Frontal cortex (tissue), 4 donors: ENCODE results near the gene STXBP6. TPM values are rescaled to one million over a fixed set of nuclear protein-coding genes. Genes with fewer than 3 reads are reported as not detected.
"Not testable (repeated sequence)": the region's sequence is repeated elsewhere in the genome, so short reads cannot be mapped to it uniquely, and the experiment has no call there.

Experiments used
- DNase-seq, 2 donors: peaks; one replicate each; pipeline ENCODE4 v3.0.0; 2012; ENCODE audit warnings: low spot score in 2 of 2
- FAIRE-seq: peaks from 2 replicates; lab custom pipeline; 2012; peaks lifted over from hg19 to GRCh38; lab: Jason Lieb, UNC
- total RNA-seq: library from RNA; depleted of rRNA; stranded (reverse); fragments of >200 nt; gene quantifications from one replicate; pipeline ENCODE4 v1.2.3, GENCODE V29; 2014
- donor health status: control.
- donor health status: control.
- donor health status: control.

The STXBP6 gene
- total RNA-seq, 1 donor from 2014 or later: 37.9 TPM

DNA sequence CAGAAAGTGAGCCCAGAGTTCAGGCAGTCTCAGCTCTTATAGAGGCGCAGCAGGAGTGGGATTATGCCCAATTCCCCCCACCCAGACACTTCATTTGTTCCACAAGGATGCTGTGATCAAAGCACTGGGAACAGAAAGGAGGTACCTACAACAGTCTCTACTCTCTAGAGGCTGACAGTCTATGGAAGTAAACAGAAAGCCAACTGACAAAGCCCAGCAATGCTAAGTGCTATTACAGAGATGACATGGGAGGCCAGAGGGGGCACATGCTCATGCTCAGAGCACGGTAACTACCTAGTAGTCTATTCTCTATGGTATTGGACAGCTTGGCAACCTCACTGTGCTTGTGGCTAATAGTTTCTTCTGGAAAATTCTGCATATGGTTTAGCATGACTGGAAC lies 85.9 kb downstream of the STXBP6 start:
- DNase-seq: no peak
- no peak for FAIRE-seq

DNA sequence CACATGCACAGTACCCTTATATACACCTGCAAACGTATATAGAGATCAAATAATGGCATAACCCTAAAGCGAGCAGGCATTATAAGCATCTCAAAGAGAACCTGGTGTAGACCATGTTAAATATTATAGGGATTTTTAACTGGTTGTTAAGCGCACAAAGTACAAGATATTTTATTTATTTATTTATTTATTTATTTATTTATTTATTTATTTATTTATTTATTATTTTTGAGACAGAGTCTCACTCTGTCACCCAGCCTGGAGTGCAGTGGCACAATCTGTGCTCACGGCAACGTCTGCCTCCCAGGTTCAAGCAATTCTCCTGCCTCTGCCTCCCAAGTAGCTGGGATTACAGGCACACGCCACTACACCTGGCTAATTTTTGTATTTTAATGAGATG lies 87.8 kb downstream of the STXBP6 start:
- not testable (repeated sequence) for DNase-seq, FAIRE-seq

GRCh38 chr14:24960816-24961215 lies 89.1 kb downstream of the STXBP6 start:
- FAIRE-seq (no peak), DNase-seq (no peak)

- FAIRE-seq (no peak), DNase-seq (no peak)
These were observed 90.1 kb downstream of the STXBP6 start for GRCh38 chr14:24959791-24960331.

GRCh38 chr14:24958271-24958670 lies 91.7 kb downstream of the STXBP6 start:
- FAIRE-seq: no peak
- DNase-seq: no peak

DNA sequence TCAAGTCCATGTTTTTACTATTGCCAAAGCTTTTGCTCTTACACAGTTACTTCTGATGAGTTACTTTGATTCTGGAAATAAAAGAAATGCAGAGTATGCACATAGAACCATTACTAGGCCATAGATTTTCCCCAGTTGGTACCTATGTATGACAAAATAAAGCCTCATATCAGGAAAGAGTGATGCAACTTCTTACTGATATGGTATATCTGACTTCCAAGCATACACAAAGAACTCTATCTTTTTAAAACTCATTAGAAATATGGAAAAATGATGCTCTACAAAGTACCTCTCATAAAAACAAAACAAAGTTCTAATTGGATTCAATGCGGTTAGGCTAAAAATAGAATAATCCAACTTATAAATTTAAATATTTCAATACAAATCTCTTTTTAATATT lies 92.1 kb downstream of the STXBP6 start:
- FAIRE-seq: no peak
- no peak for DNase-seq

DNA sequence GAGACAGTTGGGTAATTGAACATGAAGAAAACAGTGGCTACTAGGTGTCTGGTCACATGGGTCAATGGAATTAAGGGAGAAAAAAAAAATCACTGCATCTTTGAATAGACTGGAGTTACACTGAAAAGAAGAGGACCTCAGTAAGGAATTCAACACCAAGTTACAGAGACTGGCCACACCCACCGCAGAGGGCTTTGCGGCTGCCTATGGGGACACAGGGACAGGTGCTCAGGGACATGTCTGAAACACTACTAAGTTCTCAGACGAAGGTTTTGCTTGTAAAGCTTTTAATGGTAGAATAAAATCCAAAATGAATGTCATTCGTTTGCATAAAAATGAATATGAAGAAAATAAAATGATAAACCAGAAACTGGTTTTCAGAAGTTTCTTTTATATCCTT lies 93.8 kb downstream of the STXBP6 start:
- no peak for DNase-seq
- FAIRE-seq: no peak

GRCh38 chr14:24954700-24955037 lies 95.3 kb downstream of the STXBP6 start:
- DNase-seq (no peak), FAIRE-seq (no peak)

DNA sequence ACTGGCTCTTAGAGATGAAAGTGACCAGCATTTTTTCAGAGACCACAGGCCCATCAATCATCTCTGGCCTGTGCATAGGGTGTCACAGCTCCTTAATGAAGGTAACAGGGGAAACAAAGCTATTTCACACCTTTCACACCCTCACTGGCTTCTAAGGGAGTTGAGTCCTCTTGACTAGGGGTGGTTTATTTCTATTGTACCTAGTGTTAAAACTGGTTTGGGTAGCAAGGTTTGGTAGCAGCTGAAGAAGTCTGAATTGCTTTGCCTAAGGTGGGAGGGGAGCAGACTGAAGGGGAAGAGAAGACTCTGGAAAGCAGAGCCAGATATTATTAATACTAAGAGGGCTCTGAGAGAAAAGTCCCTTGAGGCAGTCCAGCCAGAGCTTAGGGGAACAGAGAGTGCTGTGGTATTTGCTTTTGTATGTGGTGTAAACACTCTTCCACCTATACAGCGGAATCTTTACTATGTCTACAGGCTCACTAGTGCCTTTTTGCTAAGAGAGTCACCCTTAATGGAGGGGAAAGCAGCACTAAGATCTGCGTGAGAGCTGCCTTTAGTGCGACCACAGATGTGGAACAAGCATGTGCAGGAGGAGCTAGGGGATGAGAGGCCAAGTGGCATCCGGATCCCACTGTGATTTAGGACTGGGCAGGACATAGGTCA lies 95.8 kb downstream of the STXBP6 start:
- no peak for FAIRE-seq
- no peak for DNase-seq

- no peak for FAIRE-seq
- DNase-seq: peak; percentile 12 to 18
These were observed 96.9 kb downstream of the STXBP6 start for GRCh38 chr14:24952851-24953666.

GRCh38 chr14:24948261-24948847 lies 101.6 kb downstream of the STXBP6 start:
- FAIRE-seq: no peak

GRCh38 chr14:24947131-24947530 lies 102.8 kb downstream of the STXBP6 start:
- no peak for FAIRE-seq

More at GRCh38 chr14:24948261-24948847, 101.6 kb downstream of the STXBP6 start:
- no peak for DNase-seq

GRCh38 chr14:24944800-24945199 lies 105.1 kb downstream of the STXBP6 start:
- DNase-seq: no peak
- no peak for FAIRE-seq

More at GRCh38 chr14:24947131-24947530, 102.8 kb downstream of the STXBP6 start:
- no peak for DNase-seq

GRCh38 chr14:24943024-24943423 lies 106.9 kb downstream of the STXBP6 start:
- DNase-seq: no peak
- FAIRE-seq: no peak

- FAIRE-seq: no peak
- no peak for DNase-seq
These were observed 108.2 kb downstream of the STXBP6 start for GRCh38 chr14:24941719-24942118.

DNA sequence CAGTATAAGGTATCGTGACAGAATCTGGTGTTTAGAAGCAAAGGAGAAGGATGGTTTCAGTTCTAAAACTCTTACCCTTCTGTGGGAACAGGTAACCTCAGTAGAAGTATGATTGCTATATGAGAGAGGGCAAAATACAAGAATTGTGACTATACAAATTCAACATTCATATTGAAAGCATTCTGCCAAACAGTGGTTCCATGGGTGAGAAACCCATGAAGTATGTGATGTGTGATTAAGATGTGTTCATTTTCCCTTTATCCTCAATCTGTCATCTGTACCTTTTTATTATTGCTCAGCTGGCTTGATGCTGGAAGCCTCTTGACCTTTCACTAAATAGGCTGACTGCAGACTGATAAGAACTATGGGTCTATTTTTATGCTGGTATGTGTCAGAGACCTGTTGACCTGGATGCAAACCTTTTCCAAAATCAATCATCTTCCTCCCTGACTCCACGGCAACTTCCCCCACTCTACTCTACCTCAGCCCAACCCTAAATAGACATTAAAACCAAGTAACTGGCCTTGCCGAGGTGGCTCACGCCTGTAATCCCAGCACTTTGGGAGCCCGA lies 109.6 kb downstream of the STXBP6 start:
- no peak for FAIRE-seq
- DNase-seq: no peak

DNA sequence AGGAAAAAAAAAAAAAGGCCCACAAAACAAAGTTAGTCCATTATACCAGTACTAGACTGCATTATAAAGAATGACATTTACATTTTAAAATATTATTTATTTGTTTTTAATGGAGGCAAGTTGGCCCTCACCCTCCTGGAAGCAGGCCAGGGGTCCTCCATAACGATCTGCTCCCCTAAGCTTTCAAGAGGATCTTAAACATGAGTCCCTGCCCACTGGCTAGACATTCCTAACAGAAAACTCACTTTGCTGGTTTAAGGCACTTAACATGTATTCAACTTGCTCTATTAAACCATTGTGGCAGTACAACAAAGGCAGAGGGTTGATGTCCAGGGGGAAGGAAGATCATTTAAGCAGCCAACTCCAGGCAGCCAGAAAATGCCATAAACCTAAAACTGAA lies 111.4 kb downstream of the STXBP6 start:
- DNase-seq: no peak

DNA sequence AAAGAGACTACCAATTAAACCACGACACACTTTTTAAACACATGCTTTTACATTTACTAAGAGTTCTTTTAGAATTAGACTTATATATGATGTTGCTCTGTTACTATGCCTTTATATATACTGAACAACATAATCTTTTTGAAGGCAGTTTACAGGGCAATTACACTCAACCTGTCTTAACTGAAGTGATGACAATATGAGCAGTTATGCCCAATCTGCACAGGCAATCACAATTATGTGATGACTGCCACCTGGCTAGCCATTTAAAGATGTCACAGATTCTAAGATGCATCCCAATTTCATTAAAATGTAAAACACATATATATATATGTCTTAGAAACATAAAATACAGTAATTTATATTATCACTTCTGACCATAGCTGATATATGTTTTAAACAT lies 112.6 kb downstream of the STXBP6 start:
- no peak for DNase-seq

More for the DNA sequence above, 111.4 kb downstream of the STXBP6 start:
- FAIRE-seq: no peak

GRCh38 chr14:24936773-24937172 lies 113.2 kb downstream of the STXBP6 start:
- FAIRE-seq, DNase-seq: not testable (repeated sequence)

More for the DNA sequence above, 112.6 kb downstream of the STXBP6 start:
- no peak for FAIRE-seq

GRCh38 chr14:24935796-24936195 lies 114.2 kb downstream of the STXBP6 start:
- no peak for FAIRE-seq
- no peak for DNase-seq
